Stimulated activated CD4-positive, alpha-beta T cell treated with anti-CD3 and anti-CD28 coated beads, Interleukin-4, amount 100 ng/mL, for 24 hours (primary cell): Measurements from ENCODE around the gene EIF5.
"Not testable (repeated sequence)": the region's sequence is repeated elsewhere in the genome, so short reads cannot be mapped to it uniquely, and the experiment has no call there.

ENCODE experiments used
- DNase-seq: peaks from one replicate; pipeline ENCODE4 v3.0.0-alpha.2; 2020

EIF5 gene

DNA sequence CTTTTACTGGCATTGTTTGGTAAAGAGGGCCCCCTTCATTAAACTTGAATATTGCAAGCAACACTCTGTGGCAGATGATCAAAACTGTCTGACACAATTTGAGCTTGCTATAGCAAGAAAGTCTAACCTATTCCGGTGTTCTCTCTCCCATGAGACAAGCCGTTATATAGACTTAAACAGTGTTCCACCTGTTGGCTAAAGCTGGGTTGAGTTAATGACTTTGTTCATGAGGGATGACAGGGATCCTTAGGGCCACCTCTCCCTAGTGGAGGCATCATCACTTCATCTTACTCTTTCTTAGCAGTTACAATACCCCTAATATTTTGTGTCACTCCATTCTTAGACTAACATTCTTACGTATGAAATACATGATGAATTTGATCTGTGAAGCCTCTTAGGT, 3.8 kb downstream of the EIF5 start:
- DNase-seq, result no peak

DNA sequence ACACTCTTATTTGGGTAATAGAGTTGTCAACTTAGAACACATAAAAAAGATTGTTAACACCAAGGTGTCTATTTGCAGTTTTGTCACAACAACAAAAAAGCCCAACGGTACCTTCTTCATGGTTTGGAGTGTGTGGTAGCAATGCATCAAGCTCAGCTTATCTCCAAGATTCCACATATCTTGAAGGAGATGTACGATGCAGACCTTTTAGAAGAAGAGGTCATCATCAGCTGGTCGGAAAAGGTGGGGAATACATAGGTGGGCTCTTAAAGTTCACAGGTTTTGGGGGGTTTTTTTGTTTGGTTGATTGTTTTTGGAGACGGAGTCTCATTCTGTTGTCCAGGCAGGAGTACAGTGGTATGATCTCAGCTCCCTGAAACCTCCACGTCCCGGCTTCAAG, 5.5 kb downstream of the EIF5 start:
- DNase-seq, result no peak

DNA sequence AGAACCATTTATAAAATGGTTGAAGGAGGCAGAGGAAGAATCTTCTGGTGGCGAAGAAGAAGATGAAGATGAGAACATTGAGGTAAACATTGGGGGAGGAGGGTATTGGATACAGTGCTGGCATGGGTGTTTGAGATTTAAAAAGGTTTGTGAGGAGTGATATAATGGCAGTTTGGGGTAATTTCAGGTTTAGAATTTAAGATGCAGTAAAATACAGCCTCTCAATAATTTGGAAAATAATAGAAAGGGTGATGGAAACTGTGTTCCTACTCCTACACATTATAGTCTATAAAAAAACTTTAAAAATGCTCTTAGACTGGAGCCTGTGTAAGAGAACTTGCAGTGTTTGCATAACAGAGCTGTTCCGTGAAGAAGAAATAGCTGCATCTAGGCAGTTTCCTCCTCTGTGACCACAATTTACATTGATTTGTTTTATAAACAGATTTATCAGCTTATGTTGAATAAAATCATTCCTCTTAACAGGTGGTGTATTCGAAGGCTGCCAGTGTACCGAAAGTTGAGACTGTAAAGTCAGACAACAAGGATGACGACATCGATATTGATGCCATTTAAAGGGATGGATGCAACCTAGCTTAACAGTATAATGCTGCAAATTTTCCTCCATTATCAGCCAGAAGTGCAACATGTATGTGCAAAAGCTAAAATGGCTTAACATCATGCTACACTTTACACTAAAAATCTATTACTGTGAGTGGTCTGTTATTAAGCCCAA, 6.6 kb downstream of the EIF5 start:
- no peak for DNase-seq

DNA sequence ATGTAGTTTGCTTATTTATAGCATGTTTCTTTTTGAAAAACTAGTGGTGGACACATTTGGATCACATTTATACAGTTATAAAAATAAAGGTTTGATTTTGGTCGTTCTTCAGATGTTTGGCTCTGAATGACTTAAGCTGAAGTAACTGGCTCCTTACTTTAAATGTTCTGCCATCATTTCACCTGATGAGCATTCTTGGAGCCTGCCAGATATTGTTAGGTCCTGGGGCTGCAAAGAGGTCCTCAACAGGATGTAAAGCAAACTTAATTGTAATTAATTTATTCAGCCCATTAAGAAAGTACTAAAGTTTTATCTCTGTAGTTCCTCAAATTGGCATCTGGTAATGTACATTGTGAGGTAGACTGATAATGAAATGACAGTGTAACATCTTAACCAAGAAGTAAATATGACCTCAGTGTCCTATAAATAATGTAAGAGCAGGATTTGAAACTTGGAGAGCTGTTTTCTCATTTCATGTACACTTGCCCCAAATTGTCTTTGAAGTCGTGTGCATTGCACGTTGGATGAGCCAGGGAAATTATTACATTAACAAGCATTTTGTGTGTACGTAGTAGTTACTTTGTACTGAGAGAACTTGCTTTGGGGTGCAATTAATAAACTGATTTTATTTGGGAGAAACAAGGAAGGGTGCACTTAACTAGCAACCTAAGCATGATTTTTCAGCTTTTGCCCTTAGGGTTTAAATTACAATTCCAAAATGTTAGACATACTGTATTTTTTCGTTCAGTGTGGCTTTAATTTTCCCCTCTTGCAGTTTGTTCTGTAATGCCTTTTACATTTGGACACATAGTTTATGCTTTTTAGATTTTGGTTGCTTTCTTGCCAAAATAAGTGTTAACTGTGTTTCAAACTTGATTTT, 7.5 kb downstream of the EIF5 start:
- no peak for DNase-seq

DNA sequence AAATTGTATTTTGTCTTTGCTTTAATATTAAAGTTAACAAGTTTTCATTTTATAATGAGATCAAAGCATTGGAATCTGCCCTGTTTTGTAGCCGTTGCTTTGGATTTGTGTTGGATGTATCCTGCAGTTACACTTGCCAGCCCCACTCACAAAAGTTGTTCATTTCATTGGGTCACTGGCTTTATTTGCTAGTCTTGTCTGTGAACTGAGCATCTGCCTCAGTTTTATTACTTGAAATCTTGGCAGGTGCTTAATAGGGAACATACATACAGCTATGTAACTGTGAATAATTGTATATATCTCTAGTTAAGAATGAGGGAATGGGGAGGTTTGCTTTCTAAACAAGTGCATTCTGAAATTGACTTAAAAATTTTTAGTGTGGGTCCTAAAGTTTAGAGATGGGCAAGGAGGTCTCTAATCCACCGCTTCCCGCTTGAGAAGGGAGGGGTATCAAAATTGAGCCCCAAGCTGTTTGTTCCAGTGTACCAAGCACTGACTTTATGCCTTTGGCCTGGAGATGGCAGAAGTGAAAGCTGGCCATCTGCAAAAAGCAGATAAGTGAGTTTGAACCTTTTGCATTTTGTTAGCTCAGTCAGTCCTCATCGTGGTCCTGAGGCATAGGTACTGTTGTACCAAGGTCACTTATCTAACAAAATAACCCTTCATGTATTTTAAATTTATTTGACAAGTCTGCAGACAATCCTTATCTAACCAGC, 9.3 kb downstream of the EIF5 start:
- DNase-seq, result no peak

DNA sequence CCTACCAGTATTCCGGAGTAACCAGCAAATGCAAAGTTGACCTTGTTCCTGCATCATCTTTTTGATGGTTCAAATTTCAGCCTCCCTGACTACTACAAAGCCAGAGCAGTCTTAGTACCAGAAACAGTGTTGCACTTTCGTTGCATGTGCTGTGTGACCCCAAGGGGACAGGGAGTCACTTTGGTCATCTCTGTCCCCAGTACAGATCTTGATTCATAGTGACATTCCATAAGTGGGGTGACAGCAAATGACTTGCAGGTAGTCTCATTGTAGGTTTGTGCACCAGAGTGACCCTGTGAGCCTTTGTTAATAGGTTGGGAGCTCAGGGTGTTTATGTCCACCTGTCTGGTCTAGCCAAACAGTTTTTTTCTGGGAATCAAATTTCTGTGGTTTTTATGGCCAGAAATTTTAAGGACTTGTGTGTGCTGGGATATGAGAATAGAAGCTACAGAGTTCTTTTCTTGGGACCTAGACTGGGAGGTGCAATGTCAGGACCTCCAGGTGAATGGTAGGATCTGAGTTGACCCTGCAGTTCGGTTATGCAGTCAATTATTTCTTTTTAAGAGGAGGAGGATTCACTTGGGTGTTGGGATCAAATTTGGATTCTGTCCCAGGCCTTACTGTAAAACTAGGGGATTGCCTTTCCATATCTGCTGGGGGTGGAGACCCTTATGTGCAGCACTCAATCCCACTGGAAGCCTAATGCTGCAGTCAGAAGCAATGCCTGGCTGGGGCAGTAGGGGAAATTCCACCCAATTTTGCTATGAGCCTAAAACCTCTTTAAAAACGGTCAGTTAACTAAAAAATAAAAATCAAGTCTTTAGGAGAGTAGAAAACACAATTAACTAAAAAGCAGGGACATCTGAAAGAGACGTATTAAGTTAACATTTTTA, 10.1 kb downstream of the EIF5 start:
- no peak for DNase-seq

DNA sequence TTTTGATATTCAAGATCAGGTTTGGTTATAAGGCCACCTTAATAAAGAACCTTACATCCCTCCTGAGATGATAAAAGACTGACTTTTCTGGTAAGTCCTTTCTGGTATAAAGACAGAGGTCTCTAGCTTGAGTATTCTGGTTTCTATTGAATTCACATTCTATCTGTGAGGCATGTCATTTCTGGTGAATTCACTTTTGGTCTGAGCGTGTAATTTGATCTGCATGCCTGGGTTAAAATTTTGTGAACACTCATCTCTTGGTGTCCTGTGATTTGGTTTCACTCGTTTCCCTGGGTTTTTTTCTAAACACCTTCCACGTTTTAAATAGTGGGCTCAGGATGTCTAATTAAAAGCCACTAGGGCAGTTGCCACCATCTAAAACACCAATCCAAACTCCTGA, 12.2 kb downstream of the EIF5 start:
- no peak for DNase-seq

DNA sequence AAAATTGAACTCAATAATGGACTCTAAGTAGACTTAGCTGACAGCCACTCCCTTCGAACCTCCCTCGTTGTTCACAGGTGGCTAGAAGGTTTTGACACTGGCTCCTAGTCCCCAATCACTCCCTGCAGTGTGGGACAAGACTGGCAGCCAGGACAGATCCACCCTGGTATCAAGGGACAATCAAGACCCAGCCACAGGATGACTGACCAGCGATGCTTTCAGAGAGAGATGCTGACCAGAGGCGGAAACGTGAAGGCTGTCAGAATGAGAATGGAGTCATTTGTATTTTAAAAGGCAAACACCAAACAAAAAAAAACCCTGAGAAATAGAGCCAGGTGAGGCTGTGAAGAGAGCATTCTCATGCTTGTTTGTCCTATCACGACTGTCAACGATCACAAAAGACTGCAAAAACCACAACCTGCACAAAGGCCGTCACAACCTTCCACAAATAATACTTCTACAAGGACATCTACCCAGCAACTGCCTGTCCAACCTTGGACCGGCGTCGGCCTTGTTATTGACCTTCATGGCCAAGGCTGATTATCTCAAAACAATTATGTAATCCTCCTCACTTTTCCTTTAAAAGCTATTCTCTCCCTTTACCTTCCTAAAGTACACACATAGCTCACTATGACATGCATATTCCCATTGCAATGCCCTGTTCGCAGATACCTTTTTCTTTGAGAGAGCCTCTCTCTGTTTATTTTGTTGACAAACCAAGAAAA, 13.2 kb downstream of the EIF5 start:
- DNase-seq, result no peak

DNA sequence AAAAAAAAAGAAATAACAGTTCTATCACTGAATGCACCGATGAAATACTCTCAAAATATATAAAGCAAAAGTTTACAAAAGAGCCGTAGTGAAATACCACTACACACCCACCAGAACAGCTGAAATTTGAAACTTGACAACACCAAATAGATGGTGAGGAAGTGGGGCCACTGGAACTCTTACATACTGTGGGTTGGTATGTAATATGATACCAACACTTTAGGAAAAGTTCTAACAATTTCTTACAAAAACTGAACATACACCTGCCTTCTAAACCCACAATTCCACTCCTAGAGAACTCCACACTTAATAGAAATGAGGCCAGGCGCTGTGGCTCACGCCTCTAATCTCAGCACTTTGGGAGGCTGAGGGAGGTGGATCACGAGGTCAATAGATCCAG, 14.1 kb downstream of the EIF5 start:
- DNase-seq, result no peak

DNA sequence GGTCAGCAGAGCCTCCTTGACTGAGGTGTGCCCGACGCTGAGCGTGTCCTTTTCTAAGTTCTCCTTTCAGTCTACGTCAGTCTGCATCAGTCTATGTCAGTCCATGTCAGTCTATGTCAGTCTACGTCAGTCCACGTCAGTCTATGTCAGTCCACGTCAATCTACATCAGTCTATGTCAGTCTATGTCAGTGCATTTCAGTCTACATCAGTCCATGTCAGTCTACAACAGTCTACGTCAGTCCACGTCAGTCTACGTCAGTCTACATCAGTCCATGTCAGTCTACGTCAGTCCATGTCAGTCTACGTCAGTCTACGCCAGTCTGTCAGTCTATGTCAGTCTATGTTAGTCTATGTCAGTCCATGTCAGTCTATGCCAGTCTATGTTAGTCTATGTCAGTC, 15.9 kb downstream of the EIF5 start:
- DNase-seq, result no peak

DNA sequence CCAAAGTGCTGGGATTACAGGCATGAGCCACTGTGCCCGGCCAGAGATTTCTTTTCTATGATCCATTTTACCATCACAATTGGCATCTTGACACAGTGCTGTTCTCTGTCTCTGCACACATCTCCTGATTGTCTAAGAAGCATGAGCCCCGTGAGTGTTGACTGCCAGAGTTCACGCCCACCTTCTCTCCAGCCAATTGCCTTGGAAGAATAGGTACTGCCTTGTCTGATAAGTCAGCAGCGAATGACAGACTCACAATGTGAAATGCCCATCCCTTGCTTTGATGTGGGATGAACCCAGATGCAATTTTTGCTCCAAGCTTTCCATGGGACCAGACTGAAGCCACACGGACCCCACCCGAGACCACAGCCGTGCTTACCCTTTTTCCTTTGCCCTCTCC, 19.3 kb downstream of the EIF5 start:
- no peak for DNase-seq

DNA sequence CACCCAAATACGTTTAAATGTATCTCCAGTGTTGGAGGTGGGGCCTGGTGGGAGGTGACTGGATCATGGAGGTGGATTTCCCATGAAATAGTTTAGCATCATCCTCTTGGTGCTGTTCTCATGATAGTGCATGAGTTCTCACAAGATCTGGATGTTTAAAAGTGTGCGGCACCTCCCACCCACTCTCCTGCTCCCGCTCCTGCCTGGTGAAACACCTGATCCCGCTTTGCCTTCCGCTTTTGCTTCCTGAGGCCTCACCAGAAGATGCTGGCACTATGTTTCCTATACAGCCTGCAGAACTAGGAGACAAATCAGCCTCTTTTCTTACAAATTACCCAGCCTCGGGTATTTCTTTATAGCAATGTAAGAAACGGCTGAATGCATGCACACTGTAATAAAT, 20.1 kb downstream of the EIF5 start:
- no peak for DNase-seq

DNA sequence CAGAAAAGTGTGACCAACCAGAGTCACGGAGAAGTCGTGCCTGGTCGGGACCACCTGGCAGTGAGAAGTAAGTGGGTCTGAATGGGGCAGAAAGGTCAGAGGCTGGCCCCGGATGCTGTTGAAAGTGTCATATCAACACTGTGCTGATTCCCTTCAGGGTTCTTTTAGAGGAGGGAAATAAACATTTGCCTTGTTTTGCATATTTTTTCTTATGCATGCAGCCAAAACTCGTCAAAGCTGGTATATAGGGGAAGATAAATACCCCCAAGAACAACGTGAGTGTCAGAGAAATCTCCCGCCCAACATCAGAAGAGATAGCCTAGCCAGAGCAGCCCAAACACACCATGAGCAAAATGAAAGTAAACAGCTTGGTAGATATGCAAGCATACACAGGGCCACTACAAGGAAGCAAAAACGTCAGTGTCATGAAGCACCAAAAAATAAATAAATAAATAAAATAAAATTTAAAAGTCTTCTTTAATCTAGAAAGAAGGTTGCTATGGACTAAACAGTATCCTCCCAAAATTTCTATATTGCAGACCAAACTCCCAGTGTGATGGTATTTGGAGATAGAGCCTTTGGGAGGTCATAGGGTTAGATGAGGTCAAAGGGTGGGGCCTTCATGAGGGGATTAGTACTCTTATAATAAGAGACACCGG, 22.1 kb downstream of the EIF5 start:
- no peak for DNase-seq

DNA sequence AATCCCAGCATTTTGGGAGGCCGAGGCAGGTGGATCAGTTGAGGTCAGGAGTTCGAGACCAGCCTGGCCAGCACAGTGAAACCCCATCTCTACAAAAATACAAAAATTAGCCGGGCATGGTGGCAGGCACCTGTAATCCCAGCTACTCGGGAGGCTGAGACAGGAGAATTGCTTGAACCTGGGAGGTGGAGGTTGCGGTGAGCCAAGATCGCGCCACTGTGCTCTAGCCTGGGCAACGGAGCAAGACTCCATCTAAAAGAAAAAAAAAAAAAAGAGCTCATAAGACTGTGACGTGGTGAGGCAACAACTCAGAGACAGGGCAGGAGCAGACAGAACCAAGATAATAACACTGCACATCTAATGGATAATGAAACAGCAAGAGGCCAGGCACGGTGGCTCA, 23.5 kb downstream of the EIF5 start:
- not testable (repeated sequence) for DNase-seq

DNA sequence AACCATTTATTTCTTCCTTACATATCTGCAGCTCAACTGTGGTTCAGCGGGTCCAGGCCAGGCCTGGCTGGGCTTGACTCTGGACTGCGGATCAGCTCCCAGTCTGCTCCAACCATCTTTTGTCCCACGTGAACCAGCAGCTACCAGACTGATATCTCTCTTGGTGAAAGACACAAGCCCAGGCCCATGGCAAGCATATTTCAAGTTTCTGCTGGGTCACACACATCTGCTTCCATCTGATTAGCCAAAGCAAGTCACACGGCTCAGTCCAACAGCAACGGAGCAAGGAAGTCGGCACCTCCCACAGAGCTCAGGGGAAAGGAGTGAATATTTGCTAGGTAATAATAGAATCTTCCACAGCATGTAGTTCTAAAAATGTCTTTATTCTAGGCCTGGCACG, 26.5 kb downstream of the EIF5 start:
- no peak for DNase-seq

DNA sequence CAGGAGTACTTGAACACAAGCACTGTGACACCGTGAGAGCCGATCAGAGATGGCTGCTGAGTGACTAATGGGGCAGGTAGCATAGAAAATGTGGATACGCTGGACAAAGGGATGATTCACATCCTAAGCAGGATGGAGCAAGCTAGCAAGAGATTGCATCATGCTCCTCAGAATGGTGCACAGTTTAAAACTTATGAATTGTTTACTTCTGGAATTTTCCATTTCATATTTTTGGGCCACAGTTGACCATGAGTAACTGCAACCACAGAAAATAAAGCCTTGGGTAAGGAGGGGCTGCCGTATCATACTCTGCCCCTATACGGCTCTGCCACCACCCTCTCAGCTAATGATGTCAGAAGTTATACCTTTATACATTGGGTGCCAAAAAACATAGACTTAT, 27.8 kb downstream of the EIF5 start:
- no peak for DNase-seq

DNA sequence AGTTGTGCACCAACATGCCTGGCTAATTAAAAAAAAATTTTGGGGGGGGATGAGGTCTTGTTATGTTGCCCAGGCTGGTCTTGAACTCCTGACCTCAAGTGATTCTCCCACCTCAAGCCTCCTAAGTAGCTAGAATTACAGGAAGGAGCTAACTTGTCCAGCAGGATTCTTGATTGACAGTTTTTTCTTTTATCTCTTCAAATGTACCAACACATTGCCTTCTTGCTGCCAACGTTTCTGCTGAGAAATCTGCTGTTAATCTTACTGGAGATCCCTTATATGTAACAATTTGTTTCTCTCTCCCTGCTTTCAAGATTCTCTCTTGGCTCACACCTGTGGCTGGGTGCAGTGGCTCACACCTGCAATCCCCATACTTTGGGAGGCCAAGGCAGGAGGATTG, 28.7 kb downstream of the EIF5 start:
- no peak for DNase-seq

DNA sequence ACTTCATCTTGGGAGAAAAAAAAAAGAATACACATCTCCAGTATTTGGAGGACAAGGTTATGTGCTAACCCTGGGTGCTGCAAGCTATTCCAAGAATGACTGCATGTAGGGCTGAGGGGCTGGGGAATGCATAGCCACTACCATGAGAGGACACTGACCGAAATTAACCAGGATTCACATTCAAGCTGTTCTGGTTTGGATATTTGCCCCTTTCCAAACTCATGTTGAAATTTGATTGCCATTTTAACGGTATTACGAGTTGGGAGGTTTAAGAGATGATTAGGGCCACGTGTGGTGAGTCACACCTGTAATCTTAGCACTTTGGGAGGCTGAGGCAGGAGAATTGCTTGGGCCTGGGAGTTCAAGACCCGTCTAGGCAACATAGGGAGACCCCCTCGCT, 32.7 kb downstream of the EIF5 start:
- DNase-seq, result no peak

DNA sequence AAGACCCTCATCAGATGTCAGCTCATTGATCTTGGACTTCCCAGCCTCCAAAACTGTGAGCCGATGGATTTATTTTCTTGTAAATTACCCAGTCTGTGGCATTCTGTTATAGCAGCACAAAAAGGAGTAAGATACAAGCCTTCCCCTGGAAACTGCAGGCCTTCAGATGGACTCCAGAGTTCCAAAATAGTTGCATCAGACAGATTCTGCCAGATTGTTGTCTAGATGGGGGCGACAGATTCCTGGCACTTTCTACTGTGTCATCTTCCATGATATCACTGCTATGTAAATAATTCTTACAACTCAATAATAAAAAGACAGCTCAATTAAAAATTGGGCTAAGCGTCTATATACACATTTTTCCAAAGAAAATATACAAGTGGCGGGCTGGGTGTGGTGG, 34.0 kb downstream of the EIF5 start:
- DNase-seq, result no peak

DNA sequence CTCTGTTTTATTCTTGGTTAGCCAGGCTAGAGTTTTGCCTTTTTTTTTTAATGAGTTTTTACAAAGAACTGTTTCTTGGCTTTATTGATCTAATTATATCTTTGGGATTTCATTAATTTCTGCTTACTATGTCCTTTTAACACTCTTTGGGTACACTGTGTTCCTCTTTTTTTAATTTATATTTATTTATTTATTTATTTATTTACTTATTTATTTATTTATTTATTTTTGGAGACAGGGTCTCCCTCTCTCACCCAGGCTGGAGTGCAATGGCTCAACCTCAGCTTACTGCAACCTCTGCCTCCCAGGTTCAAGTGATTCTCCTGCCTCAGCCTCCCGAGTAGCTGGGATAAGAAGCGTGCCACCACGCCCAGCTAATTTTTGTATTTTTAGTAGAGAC, 36.0 kb downstream of the EIF5 start:
- no peak for DNase-seq

DNA sequence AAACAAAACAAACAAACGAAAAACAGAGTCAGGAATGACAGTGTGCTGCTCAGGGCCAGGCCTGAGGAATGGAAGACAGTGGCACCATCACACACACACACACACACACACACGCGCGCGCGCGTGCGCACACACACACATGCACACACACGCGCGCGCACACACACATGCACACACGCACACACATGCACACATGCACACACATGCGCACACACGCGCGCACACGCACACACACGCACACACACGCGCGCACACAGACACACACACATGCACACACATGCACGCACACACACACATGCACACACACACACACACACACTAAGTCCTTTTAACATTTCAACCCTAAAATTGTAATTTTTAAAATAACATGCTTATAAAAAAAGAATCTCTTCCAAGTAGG, 38.0 kb downstream of the EIF5 start:
- DNase-seq, result no peak
